ENCODE measurements around the gene IFNG-AS1.
A peak's percentile ranks its signal among the peaks of the same experiment; 100 is the strongest.

Gene IFNG-AS1

GRCh38 chr12:68038650-68039049 is 49.4 kb downstream of the IFNG-AS1 start:
- Histone ChIP-seq H3K36me3 (no peaks in the 10 kb centered on the region), H3K9ac (no peak overlapping the region), H3K4me3 (no peak overlapping the region), H3K27me3 (no peaks in the 10 kb centered on the region), H4K20me1 (no peaks in the 10 kb centered on the region), H3K4me1 (peaks cover 9 to 21% (median 13%) of the 10 kb centered on the region in 10 experiments; a peak in 17 of 20 replicates), H3K4me2 (no peak overlapping the region), H3K27ac (no peak overlapping the region), H3K9me3 (replicated peaks in 1 of 11) (peaks cover 0 to 25% (median 19%) of the 10 kb centered on the region in 11 experiments; a peak in 15 of 22 replicates)
- TF ChIP-seq Cebpa-rat (IDR thresholded peaks at IDR 0.05): no peak

GRCh38 chr12:68040450-68041075 is 51.3 kb downstream of the IFNG-AS1 start:
- Histone ChIP-seq H3K4me2 (peak overlapping the region in 1 of 11 experiments; percentile 4; a peak in 1 of 22 replicates), H3K27ac (no peak overlapping the region; a peak in 1 of 22 replicates), H3K9me3 (replicated peaks in 1 of 11) (peaks cover 0 to 18% (median 9%) of the 10 kb centered on the region in 11 experiments; a peak in 16 of 22 replicates), H3K4me3 (no peak overlapping the region), H3K27me3 (no peaks in the 10 kb centered on the region), H3K4me1 (peaks cover 6 to 21% (median 11%) of the 10 kb centered on the region in 10 experiments; a peak in 17 of 20 replicates), H3K9ac (no peak overlapping the region), H4K20me1 (no peaks in the 10 kb centered on the region), H3K36me3 (no peaks in the 10 kb centered on the region)
- no peak for TF ChIP-seq Cebpa-rat (IDR thresholded peaks at IDR 0.05)

GRCh38 chr12:68042212-68042699 is 53.0 kb downstream of the IFNG-AS1 start:
- TF ChIP-seq Cebpa-rat (IDR thresholded peaks at IDR 0.05): no peak
- peaks cover 0 to 15% (median 4%) of the 10 kb centered on the region in 11 experiments; a peak in 8 of 22 replicates for H3K9me3 ChIP-seq (replicated peaks in 1 of 11)
- peak overlapping the region in 8 of 11 experiments; percentile 13 to 56 (median 27); a peak in 11 of 22 replicates for H3K27ac ChIP-seq
- H3K4me1 ChIP-seq: peaks cover 6 to 21% (median 11%) of the 10 kb centered on the region in 10 experiments; a peak in 17 of 20 replicates
- H3K9ac ChIP-seq: no peak overlapping the region
- no peak overlapping the region for H3K4me3 ChIP-seq
- H3K4me2 ChIP-seq: peak overlapping the region in 9 of 11 experiments; percentile 1 to 64 (median 22); a peak in 13 of 22 replicates
- H3K36me3 ChIP-seq: no peaks in the 10 kb centered on the region
- H4K20me1 ChIP-seq: no peaks in the 10 kb centered on the region
- no peaks in the 10 kb centered on the region for H3K27me3 ChIP-seq

GRCh38 chr12:68043435-68043834 is 54.2 kb downstream of the IFNG-AS1 start:
- Histone ChIP-seq H4K20me1 (no peaks in the 10 kb centered on the region), H3K36me3 (no peaks in the 10 kb centered on the region), H3K4me2 (no peak overlapping the region), H3K4me3 (no peak overlapping the region), H3K27me3 (no peaks in the 10 kb centered on the region), H3K9me3 (replicated peaks in 1 of 11) (peaks cover 0 to 15% (median 4%) of the 10 kb centered on the region in 11 experiments; a peak in 8 of 22 replicates), H3K9ac (no peak overlapping the region), H3K4me1 (peaks cover 6 to 21% (median 11%) of the 10 kb centered on the region in 10 experiments; a peak in 17 of 20 replicates), H3K27ac (no peak overlapping the region)
- TF ChIP-seq Cebpa-rat (IDR thresholded peaks at IDR 0.05): no peak

GRCh38 chr12:68048648-68049297 is 59.5 kb downstream of the IFNG-AS1 start:
- Histone ChIP-seq H3K36me3 (no peaks in the 10 kb centered on the region), H3K4me3 (no peak overlapping the region), H3K27ac (no peak overlapping the region), H3K4me2 (no peak overlapping the region), H3K27me3 (no peaks in the 10 kb centered on the region), H3K9me3 (replicated peaks in 1 of 11) (peaks cover 0 to 15% (median 4%) of the 10 kb centered on the region in 11 experiments; a peak in 8 of 22 replicates), H3K4me1 (no peaks in the 10 kb centered on the region), H3K9ac (no peak overlapping the region), H4K20me1 (no peaks in the 10 kb centered on the region)
- TF ChIP-seq Cebpa-rat (IDR thresholded peaks at IDR 0.05): no peak

- H3K27ac ChIP-seq: no peak overlapping the region
- no peaks in the 10 kb centered on the region for H3K27me3 ChIP-seq
- TF ChIP-seq Cebpa-rat (IDR thresholded peaks at IDR 0.05): no peak
- no peaks in the 10 kb centered on the region for H4K20me1 ChIP-seq
- 0 out of 20 replicates have a peak overlapping the region, but pooled peaks of 1 of the 10 experiments have one; percentile 5 for H3K4me3 ChIP-seq
- no peak overlapping the region for H3K4me2 ChIP-seq
- no peak overlapping the region for H3K9ac ChIP-seq
- H3K9me3 ChIP-seq (replicated peaks in 1 of 11): peaks cover 45 to 66% (median 64%) of the 10 kb centered on the region in 11 experiments
- H3K36me3 ChIP-seq: 0 out of 22 replicates have a peak, but pooled peaks cover 0 to 4% (median 0%) of the 10 kb centered on the region in 11 experiments
- peaks cover 0 to 8% (median 0%) of the 10 kb centered on the region in 10 experiments; a peak in 3 of 20 replicates for H3K4me1 ChIP-seq
Measured at GRCh38 chr12:68056300-68056699, 67.1 kb downstream of the IFNG-AS1 start.

- Histone ChIP-seq H3K4me1 (peaks cover 9 to 30% (median 25%) of the 10 kb centered on the region in 10 experiments), H3K9me3 (replicated peaks in 1 of 11) (peaks cover 63 to 92% (median 83%) of the 10 kb centered on the region in 11 experiments), H3K4me3 (no peak overlapping the region), H3K4me2 (peak overlapping the region in 6 of 11 experiments; percentile 10 to 78 (median 34); a peak in 8 of 22 replicates), H4K20me1 (no peaks in the 10 kb centered on the region), H3K36me3 (peaks cover 0 to 7% (median 0%) of the 10 kb centered on the region in 11 experiments; a peak in 1 of 22 replicates), H3K27me3 (no peaks in the 10 kb centered on the region), H3K9ac (no peak overlapping the region), H3K27ac (peak overlapping the region in 2 of 11 experiments; percentile 2 to 6; a peak in 1 of 22 replicates)
- TF ChIP-seq Cebpa-rat (IDR thresholded peaks at IDR 0.05): no peak
Measured at GRCh38 chr12:68063900-68064590, 74.8 kb downstream of the IFNG-AS1 start.

- H3K9me3 ChIP-seq (replicated peaks in 1 of 11): peaks cover 57 to 88% (median 79%) of the 10 kb centered on the region in 11 experiments
- H3K27me3 ChIP-seq: no peaks in the 10 kb centered on the region
- H3K9ac ChIP-seq: no peak overlapping the region
- H4K20me1 ChIP-seq: no peaks in the 10 kb centered on the region
- H3K36me3 ChIP-seq: peaks cover 0 to 7% (median 0%) of the 10 kb centered on the region in 11 experiments; a peak in 1 of 22 replicates
- H3K4me3 ChIP-seq: no peak overlapping the region
- H3K4me2 ChIP-seq: peak overlapping the region in 7 of 11 experiments; percentile 41 to 78 (median 62); a peak in 10 of 22 replicates
- peaks cover 9 to 30% (median 25%) of the 10 kb centered on the region in 10 experiments for H3K4me1 ChIP-seq
- no peak for TF ChIP-seq Cebpa-rat (IDR thresholded peaks at IDR 0.05)
- no peak overlapping the region for H3K27ac ChIP-seq
Measured at GRCh38 chr12:68065163-68065562, 75.9 kb downstream of the IFNG-AS1 start.

All from BLaER1 treated with 17β-estradiol and CSF1 and Interleukin-3, amounts not matched to agents 10 nM and 100 nM (cell line).